NOMO-1 (cell line): ENCODE results near the gene DTNBP1.
A peak's percentile ranks its signal among the peaks of the same experiment; 100 is the strongest.

Experiments
- DNase-seq, 2 experiments: peaks; one replicate each; lab custom pipeline; 2025; ENCODE audit not compliant: unreplicated experiment in 2 of 2; lab: John Stamatoyannopoulos, UW

DTNBP1 gene

GRCh38 chr6:15536198-15536955 lies 126.5 kb downstream of the DTNBP1 start:
- DNase-seq: no peak

GRCh38 chr6:15535495-15536197 lies 127.2 kb downstream of the DTNBP1 start:
- DNase-seq: no peak

DNA sequence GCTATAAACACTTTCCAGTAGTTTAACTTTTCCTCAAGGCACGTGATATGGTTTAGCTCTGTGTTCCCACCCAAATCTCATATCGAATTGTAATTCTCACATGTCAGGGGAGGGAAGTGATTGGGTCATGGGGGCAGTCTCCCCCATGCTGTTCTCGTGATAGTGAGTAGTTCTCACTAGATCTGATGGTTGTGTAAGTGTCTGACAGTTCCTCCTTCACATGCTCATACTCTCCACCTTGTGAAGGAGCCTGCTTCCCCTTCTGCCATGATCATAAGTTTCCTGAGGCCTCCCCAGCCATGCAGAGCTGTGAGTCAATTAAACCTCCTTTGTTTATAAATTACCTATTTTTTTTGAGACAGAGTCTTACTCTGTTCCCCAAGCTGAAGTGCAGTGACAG lies 127.9 kb downstream of the DTNBP1 start:
- DNase-seq: peak; percentile 52 to 90

GRCh38 chr6:15533379-15534026 lies 129.3 kb downstream of the DTNBP1 start:
- DNase-seq: no peak

DNA sequence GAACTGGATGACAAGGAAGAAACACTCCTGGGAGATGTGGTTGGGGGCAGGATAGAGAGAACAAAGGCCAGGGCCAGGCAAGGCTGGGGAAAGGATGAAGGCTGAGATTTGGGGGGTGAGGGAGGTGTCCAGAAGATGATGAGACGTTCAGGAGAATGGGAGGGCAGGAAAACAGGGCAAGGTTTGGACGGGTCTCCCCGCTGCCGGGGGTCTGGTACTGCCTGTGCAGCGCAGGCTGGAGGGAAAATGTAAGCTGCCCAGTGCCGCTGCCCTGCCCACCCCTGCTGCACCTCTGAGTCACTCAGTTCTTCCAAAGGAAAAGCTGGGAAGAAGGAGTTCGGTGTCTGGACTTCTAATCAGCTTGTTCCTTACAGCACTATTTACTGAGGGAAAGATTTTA lies 130.9 kb downstream of the DTNBP1 start:
- DNase-seq: no peak

- no peak for DNase-seq
These were observed 132.4 kb downstream of the DTNBP1 start for GRCh38 chr6:15530411-15530810.

DNA sequence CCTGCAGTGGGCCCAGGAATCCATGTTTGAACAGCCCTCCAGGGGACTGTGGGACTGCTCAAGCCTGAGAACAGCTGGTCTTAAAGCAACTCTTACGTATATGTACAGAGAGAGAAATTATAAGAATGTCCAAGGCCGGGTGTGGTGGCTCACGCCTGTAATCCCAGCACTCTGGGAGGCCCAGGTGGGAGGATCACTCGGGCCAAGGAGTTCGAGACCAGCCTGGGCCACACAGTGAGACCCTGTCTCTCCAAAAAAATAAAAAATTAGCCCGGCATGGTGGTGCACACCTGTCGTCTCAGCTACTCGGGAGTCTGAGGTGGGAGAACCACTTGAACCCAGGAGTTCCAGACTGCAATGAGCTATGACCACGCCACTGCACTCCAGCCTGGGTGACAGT lies 134.0 kb downstream of the DTNBP1 start:
- DNase-seq: no peak

DNA sequence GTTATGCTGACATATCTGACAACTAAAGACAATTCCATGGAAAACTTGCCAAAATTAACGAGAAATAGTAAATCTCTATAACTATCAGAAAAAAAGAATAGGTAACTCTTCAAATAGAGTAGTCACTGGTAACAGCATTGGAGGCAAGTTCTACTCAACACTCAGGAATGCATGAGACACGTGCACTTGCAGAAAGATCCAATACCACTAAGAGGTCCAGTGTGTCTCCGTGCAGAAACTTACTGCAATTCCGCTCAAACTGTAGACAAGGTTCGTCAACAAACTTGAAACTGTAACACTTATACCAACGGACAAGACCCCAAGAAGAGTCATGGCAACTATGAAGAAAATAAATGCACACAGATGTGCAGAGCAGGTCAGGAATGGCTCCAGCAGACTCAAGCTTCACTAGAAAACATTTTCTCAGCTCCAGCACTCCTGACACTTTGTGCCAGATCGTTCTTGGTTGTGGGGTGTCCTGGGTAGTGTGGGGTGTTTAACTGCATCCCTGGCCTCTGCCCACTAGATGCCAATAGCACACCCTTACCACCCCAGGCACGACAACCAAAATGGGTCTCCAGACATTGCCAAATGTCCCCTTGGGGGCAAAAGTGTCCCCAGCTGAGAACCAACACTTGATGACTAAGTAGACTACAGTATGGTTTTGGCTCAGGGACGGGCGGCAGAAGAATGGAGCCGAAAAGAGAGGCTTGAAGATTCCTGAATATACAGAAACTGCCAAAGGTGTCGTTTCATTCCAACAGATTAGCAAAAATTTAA lies 134.8 kb downstream of the DTNBP1 start:
- no peak for DNase-seq

DNA sequence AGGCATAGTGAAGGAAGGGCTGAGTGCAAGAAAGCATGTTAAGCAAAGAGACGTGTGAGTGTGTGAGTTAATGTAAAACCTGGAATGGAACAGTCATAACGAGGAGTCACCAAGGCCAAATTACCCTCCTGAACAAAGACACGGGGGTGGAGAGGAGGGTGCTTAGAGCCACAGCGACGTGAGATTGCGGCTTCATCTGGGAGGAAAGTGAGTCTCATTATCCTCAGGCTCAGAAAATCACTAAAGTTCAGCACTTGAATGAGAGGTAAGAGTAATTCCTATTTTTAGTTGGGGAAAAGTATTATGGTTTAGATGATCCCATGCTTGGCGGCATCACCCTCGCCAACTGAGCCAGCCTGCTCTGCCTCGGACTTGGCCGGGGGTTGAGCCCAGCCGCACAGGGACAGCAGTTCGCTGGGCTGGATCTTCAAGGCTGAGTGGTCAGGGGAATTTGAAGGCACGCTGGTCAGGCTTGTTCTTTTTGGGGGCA lies 136.6 kb downstream of the DTNBP1 start:
- no peak for DNase-seq

DNA sequence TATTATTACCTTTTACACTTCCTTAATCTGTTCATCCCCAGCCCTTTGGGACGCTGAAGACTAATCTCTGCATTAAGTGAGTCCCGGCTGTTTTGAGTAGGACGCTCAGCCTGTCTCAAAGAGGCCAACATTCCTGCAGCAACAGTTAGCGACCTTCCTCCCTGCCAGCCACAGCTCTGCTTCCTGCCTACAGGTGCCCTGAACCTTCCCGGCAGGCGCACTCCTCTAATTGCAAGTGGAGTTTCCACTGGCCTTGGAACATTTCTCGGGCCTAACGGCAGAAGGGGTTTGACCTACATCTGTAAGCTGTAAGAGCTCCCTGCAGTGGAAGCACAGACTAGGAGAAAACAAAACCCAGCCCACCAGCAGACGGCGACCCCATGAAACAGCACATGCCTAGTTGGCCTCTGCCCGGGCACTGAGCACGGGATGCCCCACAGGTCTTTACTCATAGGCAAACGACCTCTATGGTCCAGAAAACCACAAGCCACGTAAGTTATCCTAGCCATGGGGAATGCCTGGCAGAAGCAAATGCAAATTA lies 137.9 kb downstream of the DTNBP1 start:
- no peak for DNase-seq

DNA sequence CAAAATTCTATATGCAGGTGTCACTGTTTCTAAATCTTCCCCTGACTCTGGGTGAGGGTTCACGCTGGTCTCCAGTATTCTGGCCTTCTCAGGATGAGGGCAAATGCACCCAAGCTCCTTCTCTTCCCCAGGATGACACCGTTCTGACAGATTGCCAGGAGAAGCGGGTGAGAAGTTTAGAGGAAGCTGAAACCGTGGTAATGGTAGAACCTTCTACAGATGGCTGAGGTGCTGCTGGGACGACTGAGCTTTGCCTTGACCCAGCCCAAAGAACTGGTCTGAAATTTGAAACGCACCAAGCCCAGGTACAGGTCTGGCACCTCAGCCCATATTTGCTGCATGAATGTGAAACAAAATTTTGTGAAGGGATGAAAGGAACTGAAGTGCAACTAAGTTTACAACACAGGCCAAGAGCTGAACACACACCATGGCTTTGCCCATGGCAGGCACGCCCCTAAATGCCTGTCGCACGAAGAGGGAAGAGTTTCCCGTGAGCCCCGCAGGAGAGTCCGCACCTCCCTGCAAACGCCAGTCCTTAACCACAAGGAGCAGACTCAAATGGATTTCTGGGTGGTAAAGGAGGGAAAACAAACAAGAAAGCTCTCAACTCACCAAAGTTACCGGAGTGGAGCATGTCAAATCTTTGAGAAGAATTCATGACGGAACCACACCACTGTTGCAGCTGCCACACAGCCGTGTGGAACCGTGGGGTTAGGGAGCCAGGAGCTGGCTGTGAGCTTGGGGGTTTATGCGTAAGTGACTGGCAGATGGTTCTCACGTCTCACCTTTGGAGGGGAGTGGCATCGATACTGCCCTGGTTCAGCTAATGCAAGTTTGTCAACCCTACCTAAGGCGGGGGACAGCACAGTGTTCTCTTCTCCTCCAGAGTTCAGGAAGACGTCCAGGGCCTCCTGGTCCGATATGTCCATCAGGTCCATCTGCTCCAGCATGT lies 138.9 kb downstream of the DTNBP1 start:
- no peak for DNase-seq

GRCh38 chr6:15522856-15523529 lies 139.8 kb downstream of the DTNBP1 start:
- DNase-seq: no peak

GRCh38 chr6:15522427-15522826 lies 140.4 kb downstream of the DTNBP1 start:
- DNase-seq: no peak

- no peak for DNase-seq
These were observed 140.8 kb downstream of the DTNBP1 start for GRCh38 chr6:15522026-15522425.

GRCh38 chr6:15521582-15521981 lies 141.2 kb downstream of the DTNBP1 start:
- no peak for DNase-seq

GRCh38 chr6:15520626-15521203 lies 142.1 kb downstream of the DTNBP1 start:
- no peak for DNase-seq

- no peak for DNase-seq
These were observed 143.1 kb downstream of the DTNBP1 start for GRCh38 chr6:15519681-15520080.

DNA sequence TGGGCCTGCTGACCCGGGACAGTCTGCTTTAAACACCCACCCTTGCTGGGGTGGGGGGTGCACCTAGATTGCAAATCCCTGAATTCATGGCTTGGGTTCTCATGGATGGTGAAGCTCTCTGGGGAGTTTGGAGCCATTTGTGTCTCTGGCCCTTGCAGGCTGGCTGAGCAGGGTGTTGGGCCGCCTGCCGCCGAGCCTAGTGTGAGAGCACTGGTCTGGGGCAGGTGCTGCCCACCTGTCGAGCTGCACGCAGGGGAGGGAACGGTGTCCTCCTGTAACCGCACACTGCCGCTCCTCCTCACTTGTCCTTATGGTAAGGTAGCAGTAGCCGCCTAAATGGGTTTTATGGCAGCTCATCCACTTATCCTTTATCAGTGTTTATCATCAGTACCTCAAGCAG lies 143.9 kb downstream of the DTNBP1 start:
- no peak for DNase-seq

GRCh38 chr6:15518057-15518456 lies 144.8 kb downstream of the DTNBP1 start:
- no peak for DNase-seq
